ENCODE data around the gene RUNX2. TPM values are rescaled to one million over a fixed set of nuclear protein-coding genes. Genes with fewer than 3 reads are reported as not detected.
"Not testable (repeated sequence)": the region's sequence is repeated elsewhere in the genome, so short reads cannot be mapped to it uniquely, and the experiment has no call there.

The RUNX2 gene
- polyA plus RNA-seq, 1 donor = 0.66 TPM

- DNase-seq (ENCODE audit: low read depth) = peak; percentile 55
Measured at GRCh38 chr6:45555981-45556771, 228.0 kb downstream of the RUNX2 start.

DNA sequence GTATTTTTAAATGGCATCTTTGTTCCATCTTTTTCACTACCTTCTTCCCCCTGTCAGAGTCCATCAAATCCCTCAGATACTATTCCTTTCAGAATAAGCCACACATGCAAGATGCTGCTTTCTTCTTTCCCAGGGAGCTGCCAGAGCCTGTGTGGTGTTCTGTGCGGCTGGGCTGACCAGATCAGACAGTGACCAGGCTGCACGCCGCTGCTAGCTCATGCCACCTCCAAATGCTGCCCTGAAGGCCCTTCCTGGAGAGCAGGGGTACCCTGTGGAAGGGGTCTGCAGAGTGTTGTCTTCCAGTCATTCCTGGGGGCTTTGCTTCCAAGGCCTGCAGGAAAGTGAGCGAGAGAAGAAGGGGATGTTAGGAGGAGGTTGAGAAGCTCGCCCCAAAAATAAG is 228.7 kb downstream of the RUNX2 start:
- no peak for DNase-seq (ENCODE audit: low read depth)

- DNase-seq (ENCODE audit: low read depth) = no peak
Measured at GRCh38 chr6:45557454-45557853, 229.3 kb downstream of the RUNX2 start.

GRCh38 chr6:45558858-45559257 is 230.7 kb downstream of the RUNX2 start:
- no peak for DNase-seq (ENCODE audit: low read depth)

- not testable (repeated sequence) for DNase-seq (ENCODE audit: low read depth)
Measured at GRCh38 chr6:45560321-45560820, 232.2 kb downstream of the RUNX2 start.

DNA sequence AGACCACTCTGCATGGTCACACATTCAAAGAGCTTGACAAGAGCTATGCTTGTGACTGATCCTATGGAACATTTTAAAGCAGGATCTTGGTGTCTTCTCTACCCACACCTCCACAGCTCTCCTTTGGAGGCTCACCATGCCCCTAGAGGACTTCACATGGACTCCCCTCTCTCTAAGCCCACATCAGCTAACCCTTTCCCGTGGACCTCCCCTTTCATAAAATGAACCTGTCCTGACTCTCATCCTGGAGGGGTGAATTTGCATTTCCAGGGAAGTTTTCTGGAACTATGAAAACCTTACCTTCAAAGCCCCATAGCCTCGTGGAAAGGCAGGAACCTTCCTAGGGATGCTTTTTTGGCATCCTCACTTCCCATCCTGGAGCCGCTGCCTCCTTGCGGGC is 234.0 kb downstream of the RUNX2 start:
- no peak for DNase-seq (ENCODE audit: low read depth)

DNA sequence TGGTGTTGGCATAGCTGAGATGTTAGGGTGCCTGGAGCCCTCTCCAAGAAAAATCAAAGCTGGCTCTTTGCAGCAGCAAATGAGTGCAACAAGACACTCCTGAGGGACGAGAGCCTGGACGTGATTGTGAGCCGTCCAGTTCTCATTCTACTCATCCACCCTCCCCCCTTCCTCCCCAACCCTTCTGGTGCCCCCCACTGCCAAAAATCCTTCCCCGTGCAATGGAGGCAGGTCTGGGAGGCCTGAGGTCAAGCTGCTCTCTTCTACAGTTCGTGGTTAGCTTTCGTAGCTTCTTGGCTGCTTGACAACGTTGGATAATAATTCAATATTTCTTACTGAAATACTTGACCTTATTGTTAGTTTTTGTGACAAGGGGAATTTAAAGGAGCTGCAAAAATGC is 234.9 kb downstream of the RUNX2 start:
- DNase-seq (ENCODE audit: low read depth) = peak; percentile 24

GRCh38 chr6:45563844-45564243 is 235.7 kb downstream of the RUNX2 start:
- DNase-seq (ENCODE audit: low read depth) = no peak

DNA sequence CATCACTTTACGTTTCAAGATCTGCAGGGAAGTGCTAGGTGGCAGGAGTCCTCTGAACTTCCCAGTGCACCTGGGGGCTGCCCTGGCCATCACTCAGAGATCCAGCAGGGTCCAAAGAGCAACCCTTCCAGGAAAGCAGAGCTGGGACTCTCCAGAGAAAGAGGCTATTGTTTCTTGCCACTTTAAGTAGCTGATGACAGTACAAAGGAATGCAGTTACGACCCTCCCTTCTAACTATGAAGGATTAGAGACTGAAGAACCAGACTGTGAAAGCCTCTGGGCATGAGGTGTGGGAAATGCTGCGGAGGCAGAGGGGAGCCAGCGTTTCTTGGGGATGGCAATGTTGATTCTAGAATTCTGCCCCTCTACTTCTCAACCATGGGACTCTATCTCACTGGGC is 238.8 kb downstream of the RUNX2 start:
- no peak for DNase-seq (ENCODE audit: low read depth)

DNA sequence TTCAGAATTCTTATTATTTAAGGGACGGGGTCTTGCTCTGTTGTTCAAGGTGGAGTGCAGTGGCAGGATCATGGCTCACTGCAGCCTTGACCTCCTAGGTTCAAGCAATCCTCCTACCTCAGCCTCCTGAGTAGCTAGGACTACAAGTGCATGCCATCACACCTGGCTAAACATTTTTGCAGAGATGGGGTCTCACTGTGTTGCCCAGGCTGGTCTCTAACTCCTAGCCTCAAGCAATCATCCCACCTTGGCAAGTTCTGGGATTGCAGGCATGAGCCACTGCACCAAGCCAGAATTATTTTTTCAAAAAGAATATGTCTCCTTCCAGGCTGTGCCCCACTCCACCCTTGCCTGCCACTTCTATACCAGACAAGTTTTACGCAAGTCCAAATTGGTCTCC is 239.7 kb downstream of the RUNX2 start:
- DNase-seq (ENCODE audit: low read depth) = no peak

- no peak for DNase-seq (ENCODE audit: low read depth)
Measured at GRCh38 chr6:45568626-45569025, 240.5 kb downstream of the RUNX2 start.

DNA sequence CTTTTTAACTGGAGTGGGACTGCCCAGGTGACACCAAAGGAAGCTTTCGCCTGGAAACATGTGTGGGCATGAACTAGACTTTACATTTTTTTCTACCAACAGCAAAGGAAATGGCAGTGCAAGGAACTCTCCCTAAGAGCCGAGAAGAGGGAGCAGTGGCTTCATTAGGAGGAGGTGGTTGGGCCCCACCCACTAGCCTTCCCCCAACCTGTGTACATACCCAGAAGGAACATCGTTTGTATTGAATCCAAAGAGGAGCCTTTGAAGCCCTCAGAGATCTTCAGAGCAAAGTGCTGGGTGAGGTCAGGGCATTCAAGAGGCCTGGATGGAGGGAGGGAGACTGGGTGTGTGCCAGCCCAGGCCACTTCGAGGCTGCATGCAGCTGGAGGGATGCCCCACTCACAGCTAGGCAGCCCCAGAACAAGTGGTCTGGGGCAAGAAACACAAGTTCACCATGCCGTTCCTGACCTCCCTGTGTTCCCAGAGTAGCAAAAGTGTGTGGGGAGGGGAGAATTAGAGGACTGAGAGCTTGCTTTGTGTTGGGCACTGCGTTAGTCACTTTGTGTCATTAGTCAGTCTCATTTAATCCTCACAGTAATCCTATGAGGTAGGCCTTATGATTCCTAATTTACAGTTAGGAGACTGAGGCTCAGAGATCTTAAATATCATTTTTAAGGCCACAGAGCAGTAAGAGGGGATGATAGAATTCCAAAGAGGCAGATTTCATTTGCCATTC is 241.2 kb downstream of the RUNX2 start:
- DNase-seq (ENCODE audit: low read depth) = no peak

- no peak for DNase-seq (ENCODE audit: low read depth)
Measured at GRCh38 chr6:45571159-45571558, 243.0 kb downstream of the RUNX2 start.

GRCh38 chr6:45572833-45573232 is 244.7 kb downstream of the RUNX2 start:
- DNase-seq (ENCODE audit: low read depth) = no peak

DNA sequence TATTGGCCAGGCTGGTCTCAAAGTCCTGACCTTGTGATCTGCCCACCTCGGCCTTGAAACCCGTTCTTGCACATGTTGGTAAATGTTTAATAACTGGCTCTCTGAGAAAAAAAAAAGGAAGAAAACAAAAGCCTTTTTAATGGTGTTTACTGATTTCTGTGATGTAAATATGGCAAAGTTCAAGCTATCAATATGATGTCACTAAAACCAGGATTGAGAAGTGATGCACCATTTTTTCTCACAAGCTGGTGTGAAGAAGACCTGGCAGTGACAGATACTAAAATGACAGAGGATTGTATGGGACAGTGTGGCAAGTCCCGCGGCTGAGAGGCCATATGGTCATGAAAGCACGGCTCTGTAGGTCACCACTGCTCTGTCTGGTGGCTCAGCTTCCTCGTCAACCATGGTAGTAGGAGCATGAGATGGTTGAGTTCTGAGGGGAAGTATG is 245.9 kb downstream of the RUNX2 start:
- no peak for DNase-seq (ENCODE audit: low read depth)

GRCh38 chr6:45574885-45575284 is 246.8 kb downstream of the RUNX2 start:
- no peak for DNase-seq (ENCODE audit: low read depth)

- DNase-seq (ENCODE audit: low read depth) = no peak
Measured at GRCh38 chr6:45576648-45577624, 248.8 kb downstream of the RUNX2 start.

DNA sequence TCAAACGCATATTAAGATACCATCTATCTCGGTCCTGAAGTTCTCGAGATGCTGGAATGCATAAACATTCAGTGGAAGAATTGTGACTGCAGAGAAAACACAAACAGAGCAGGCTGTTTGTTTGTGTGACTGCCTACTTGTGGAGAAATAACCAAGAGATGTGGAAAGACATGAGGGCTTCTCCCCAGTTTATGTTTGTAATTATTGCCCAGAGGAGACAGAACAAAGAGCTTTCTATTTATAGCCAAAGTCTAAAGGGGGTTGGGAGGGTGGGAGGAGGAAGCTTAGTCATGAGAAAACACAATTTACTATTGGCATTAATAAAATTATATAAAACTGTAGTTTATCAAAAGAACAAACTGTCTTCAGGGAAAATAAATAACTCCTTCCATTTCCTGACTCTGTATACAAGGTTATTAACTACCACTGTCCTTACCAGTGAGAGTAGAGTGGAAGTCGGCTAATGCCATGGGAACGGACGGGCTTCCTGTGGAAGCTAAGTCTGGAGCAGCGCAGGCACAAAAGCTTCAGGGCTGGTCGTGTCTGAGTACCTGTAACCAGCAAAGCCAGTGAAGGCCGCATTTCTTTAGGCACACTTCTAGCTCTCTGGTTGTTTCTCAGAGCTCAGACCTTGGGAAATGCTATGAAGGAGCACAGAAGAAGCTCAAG is 249.8 kb downstream of the RUNX2 start:
- DNase-seq (ENCODE audit: low read depth) = no peak

- DNase-seq (ENCODE audit: low read depth) = no peak
Measured at GRCh38 chr6:45584127-45584526, 256.0 kb downstream of the RUNX2 start.

DNA sequence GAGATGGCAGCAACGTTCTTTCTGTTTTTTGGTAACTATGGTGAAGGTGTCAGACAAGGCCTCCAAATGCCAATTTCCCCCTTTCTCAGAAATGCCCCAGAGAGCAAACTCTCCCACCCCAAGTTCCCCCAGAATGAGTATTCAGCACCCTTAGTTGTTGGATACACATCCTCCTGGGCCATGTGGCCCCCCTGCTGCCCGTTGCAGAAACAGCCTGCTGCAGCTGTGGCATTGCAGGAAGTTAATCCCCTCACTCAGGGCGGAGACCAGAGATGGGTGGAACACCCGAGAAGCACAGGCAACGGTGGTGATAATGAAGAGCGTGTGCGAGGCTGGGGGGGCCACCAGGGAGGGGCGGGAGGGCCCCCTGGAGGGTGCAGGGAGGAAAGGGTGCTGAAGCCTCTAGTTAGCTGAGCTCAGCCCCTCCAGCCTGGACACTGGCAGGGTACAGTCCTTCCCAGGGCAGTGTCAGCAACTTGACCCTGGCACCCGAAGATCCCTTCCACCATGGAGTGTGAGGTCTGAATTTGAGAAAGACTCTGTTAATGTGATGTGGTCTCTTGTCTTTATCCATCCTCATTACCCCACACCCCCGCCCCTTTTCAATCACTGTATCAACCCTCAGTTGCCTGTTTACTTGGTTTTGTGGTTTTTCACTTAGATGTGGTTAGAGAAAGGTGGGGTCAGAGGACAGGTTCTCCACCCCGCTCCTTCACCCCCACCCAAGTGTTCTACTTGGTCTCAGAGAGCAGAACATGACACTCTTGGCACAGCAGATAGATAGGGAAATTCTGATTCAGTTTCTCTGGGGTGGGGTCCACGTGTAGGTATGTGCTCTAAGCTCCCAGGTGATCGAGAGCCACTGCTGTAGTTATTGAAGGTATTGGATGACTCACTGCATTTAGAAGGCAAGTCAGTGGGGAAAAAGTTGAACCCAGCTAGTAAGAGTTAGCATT is 258.4 kb downstream of the RUNX2 start:
- no peak for DNase-seq (ENCODE audit: low read depth)

Data from forelimb muscle (tissue), 1 donor.